HG02763 (cell line): Measurements from ENCODE around the gene CAMKK1.

Experiments used
- ATAC-seq: cut with Tn5 transposase; IDR thresholded peaks from one replicate; pipeline ENCODE4 v1.9.1; 2021; ENCODE audit warnings: mild to moderate bottlenecking, moderate library complexity; ENCODE audit not compliant: unreplicated experiment

Gene CAMKK1

GRCh38 chr17:3918372-3919122, 25.7 kb upstream of the CAMKK1 start:
- ATAC-seq, result no peak

- ATAC-seq, result no peak
These were observed 24.6 kb upstream of the CAMKK1 start for GRCh38 chr17:3917391-3917931.

- no peak for ATAC-seq
These were observed 24.0 kb upstream of the CAMKK1 start for GRCh38 chr17:3916825-3917224.

DNA sequence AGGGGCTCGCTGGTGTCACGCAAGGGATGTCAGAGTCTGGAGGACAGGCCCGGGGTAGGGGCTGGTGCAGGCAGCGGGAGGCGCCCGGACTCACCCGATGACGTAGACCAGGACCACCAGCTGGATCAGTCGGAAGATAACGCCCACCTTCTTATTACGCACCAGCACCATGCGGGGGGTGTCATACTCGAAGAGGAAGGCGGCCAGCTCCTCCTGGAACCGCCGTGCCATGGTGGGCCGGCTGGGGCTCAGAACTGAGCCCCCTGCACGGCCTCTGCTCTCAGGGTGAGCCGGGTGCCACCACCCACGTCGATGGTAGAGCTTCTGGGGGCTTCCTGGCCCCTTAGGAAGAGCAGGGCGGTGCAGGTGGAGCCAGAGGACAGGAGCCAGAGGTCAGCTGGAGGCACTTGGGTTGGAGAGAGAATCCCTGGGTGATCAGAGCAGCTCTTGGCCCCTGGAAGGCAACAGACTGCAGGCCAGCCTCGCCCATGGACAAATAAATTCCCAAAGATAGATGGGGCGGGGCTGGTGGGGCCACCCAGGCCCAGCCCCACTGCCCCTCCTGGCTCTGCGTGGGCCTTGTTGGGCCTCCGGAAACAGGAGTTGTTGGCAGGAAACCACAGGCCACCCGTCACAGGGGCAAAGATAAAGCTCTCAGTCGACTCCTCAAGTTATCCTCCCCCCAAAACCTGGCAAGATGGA, 23.3 kb upstream of the CAMKK1 start, which contains the start of gene P2RX1:
Gene P2RX1 (minus strand): TSS at position 471 of the 702 bp plus-strand sequence. CDS start 240 bp downstream, at position 231.
- no peak for ATAC-seq

DNA sequence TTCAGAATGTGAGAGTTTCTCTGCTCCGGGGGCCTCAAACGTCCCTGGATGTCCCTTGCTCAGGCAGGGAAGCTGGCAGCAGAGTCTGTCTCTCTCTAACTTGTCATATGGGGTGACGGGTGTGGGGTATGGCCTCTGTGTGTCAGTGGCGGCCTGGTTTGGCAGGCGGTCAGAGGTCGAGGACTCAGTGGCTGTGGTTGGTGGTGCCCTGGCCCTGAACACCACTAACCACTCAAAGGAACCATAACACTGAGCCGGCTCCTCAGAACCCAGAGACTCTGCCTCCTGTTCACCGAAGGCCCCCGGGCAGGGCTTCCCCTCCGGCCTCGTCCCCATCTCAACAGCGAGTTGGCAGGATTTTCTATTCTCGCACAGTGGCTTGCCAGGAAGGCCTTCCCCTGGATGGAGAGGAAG, 22.7 kb upstream of the CAMKK1 start:
- ATAC-seq, result no peak

DNA sequence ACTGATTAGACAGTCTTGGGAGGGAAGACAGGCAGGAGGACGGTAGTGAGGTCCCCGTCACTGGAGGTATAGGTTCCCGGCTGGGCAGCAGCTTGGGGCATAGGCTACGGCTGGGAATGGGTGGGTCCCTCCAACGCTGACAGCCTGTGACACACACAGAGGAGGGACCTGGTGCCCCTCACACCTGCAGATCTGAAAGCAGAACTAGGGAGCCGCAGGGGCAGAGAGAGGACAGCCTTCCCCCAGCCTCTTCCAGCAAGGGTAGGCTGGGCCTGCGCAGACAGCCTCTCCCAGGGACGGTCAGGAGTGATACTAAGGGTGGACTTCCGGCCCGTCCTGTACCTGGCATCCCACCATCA, 21.4 kb upstream of the CAMKK1 start:
- no peak for ATAC-seq

DNA sequence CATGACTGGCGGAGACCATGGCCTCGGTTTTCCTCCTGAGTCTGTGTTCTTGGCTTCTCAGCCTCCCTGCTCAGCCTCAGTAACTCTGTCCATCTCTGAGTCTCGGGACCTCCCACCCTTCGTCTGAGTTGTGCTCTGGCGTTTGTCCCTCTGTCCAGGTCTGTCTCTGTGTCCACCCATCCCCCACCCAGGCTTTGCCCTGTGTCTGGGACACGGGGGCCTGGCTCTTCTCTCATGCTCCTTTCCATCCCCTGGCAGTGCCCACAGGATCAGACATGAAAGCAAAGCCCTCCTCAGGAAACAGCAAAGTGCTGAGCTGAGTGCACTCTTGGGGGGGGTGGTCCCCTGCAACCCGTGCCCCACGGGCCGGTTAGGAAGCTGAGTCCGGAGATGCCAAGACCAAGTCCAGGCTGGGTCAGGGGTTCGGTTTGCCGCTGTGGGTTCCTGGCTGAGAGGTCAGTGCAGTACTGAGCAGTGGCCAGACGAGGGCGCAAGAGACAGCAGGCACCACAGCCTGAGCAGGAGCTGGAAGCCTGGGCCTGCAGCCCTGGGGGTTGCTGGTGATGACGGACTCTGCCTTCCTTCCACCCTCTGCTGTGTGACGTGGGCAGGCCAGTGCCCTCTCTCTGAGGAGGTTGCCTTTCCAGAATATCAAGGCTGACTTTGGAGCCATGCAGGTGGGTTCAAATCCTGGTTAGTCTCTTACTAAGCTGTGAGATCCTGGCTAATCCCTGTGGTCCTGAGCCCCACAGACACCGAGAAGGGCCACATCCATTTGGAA, 20.9 kb upstream of the CAMKK1 start:
- peak; percentile 46 for ATAC-seq

DNA sequence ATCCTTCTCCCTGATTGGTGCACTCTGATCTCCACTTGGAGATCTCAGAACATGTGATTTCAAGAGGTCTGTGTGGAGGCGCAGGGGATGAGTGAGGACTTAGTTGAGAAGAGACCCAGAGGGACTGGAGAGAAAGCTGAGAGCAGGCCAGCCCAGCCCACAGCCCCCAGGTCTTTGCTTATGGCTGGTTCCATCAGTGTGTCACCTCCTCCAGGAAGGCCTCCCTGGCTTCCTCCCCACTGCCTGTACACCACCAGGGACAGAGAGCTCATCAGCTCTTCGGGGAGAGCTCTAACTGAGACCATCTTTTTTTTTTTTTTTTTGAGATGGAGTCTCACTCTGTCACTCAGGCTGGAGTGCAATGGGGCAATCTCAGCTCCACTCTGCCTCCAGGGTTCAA, 20.0 kb upstream of the CAMKK1 start:
- ATAC-seq, result no peak

DNA sequence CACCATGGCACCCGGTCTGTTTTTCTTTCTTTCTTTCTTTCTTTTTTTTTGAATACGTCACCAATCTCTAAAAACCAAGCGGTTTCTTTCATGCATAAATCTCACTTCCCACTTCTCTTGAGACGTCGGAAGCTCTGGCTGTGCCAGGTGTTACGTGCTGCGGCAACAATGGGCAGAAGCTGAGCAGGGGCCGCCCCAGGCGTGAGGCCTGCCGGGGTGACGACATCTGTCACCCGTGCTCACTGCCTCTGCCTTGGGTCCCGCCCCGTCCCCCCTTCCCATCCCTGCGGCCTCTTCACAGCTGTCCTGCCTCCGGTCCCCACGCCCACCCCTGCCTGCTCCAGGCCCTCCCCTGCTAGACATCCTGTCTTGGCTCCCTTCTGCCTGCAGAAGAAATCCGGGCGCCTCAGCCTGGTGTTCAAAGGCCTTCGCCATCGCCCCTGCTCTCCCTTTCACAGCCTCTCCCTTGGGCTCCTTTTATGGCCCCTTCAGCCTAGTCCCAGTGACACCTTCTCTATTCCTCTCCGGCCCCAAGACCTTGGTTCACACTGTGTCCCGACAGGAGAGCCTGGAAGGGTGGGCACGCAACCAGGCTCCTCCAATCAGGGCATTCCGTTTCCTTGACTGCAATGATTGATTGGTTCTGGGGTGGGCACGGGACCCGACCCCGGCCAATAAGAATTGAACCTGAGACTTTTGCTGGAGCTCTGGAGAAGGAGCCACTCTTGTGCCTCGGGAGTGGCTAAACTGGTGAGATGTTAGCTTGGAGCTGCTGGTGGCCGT, 18.6 kb upstream of the CAMKK1 start:
- peak; percentile 68 for ATAC-seq

DNA sequence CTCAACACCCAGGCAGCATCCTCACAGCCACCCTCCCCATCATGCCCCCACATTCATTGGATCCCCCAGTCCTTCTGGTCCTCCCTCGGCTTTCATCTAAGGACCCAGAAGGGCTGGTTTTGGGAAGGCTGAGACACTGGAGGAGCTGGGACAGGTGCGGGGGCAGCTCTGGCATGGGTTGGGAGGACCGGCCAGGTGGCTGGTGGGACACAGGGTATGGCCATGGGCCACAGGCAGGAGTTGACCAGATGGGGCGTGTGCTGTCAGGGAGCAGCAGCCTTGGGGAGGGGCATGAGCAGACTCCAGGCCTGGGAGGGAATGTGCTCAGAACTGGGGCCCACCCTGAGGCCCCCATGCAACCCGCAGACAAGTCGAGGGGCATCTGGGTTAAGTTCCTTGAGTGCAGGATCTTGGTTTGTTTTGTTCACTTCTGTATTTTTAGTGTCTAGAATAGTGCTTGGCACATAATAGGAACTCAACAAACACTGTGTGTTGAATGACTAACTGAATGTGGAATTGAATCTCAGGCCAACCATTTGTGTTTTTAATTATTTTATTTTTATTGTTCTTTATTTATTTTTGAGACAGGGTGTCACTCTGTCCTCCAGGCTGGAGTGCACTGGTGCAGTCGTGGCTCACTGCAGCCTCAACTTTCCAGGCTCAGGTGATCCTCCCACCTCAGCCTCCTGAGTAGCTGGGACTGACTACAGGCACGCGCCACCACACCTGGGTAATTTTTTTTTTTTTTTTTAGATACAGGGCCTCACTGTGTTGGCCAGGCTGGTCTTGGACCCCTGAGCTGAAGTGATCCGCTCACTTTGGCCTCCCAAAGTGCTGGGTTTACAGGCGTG, 17.8 kb upstream of the CAMKK1 start:
- ATAC-seq, result no peak

DNA sequence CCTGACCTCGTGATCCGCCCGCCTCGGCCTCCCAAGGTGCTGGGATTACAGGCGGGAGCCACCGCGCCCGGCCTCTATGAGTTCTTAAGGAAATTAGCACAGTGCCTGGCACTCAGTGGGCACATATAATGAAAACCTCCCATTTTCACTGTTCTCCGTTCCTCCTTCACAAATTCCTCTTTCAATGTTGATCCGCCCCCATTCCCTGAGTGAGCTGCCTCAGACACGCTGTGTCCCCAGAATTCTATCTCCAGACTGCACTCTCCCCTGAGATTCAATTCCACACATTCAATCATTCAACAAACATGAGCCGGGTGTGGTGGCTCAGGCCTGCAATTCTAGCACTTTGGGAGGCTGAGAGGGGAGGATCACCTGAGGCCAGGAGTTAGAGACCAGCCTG, 16.4 kb upstream of the CAMKK1 start:
- ATAC-seq, result no peak

DNA sequence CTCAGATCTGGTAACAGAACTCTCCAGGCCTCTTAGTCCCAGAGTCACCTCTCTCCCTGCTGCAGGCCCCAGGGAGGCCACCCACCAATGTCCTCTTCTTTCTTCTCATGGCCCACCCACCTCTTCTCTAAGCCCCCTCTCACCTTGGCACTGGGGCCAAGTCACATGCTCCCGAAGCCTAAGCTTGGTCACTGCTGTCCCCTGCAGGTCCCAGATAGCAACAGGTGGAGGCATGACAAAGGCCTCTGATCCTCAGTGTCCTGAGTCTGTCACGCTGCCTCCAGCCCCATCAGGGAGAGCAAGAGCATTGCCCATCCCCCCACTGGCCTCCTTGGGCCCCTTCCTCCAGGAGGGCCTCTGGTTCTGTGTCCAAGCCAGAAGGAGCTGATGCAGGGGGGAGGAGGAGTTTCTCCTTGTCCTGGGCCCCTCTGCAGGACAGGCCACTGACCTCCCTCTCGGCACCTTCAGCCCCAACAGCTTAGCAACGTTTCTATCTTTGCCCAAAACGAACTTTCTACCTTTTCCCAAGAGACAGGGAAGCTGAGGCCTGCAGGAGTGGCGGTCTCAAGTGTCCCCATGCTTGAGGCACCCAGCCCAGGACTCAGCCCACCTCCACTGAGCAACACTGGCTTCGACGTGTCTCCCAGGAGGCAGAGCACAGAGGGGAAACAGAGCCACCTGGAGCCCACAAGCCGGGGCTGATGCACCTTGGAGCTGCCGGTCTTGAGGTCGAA, 14.8 kb upstream of the CAMKK1 start:
- ATAC-seq, result no peak

GRCh38 chr17:3906881-3907280, 14.0 kb upstream of the CAMKK1 start:
- no peak for ATAC-seq

- no peak for ATAC-seq
These were observed 12.2 kb upstream of the CAMKK1 start for GRCh38 chr17:3905017-3905520.

DNA sequence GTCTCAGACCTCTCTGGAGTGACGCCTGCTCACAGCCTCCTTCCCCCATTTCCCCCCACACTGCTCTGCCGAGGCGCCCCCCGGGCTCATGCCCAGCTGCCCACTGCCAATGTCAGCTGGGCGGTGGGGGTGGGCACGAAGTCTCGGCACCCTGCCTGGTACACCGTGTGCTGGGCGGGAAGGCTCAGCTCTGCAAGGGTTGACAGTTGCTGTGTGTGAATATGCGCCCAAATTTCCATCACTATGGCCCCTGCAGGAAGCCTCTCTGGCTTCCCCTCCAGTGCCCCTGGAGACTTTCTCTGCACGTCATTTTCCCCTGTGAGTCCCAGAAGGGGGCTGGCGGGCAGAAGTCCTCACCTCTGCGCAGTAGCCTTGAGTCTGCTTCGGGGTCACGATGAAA, 11.6 kb upstream of the CAMKK1 start:
- ATAC-seq, result no peak

GRCh38 chr17:3903881-3904290, 11.0 kb upstream of the CAMKK1 start:
- ATAC-seq, result no peak

DNA sequence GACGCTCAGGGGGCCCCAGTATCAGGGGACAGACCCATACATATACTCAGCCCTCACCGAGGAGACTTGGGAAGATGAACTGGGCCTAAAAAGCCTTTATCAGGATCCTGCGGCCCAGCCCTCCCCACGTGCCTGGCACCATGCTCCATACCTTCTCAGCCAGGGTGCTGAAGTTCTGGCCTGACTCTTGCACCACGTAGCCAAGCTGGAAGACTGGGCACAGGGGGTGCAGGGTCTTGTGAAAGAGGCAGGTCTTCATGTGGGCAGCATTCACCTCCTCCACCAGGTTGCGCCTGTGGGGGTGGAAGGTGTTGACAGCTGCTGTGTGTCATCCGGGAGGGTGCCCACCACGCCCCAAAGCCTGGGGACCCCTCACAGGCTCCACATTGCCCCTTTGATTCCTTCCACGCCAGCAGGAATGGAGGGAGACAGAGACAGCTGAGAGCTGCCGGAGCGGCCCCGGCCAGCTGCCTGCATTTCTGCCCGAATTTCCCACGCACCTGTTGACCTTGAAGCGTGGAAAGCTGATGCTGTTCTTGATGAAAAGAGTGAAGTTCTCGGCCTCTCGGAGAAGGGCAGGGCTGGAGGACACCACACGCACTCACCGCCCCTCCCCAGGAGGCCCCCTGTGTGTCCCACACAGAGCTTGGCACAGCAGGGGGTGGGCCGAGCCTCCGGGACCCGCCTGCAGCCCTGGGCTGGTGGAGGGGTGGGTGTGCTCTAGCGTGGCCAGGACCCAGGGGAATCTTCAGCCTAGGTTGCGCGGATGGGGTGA, 10.4 kb upstream of the CAMKK1 start:
- no peak for ATAC-seq

- no peak for ATAC-seq
These were observed 7.8 kb upstream of the CAMKK1 start for GRCh38 chr17:3900646-3901045.
